Endothelial cell of umbilical vein (primary cell): Measurements from ENCODE around the gene SOX5. TPM values are rescaled to one million over a fixed set of nuclear protein-coding genes. Genes with fewer than 3 reads are reported as not detected.
"Not testable (repeated sequence)": the region's sequence is repeated elsewhere in the genome, so short reads cannot be mapped to it uniquely, and the experiment has no call there.

Experiments
- BruUV-seq: library from RNA; stranded (reverse); fragments of 400-500 nt; replicated peaks from 2 replicates; lab custom pipeline; 2021; lab: Mats Ljungman, UMichigan
- CTCF ChIA-PET: fragments of 300-600, 350-600 bp; sonication (Branson Sonifier 250); formaldehyde crosslinking; loops from one replicate; lab custom pipeline; 2021; ENCODE audit warnings: antibody characterized with exemption, inconsistent platforms; lab: Charles Lee
- POLR2A ChIA-PET: fragments of 300-600, 350-600 bp; sonication (Branson Sonifier 250); formaldehyde crosslinking; loops from one replicate; lab custom pipeline; 2021; ENCODE audit warnings: antibody characterized with exemption, inconsistent platforms; lab: Charles Lee
- DNase-seq: peaks from one replicate; pipeline ENCODE4 v3.0.0-alpha.2; 2011; ENCODE audit warnings: low read depth, low spot score
- FAIRE-seq: peaks from 2 replicates; lab custom pipeline; 2011; peaks lifted over from hg19 to GRCh38; lab: Jason Lieb, UNC
- H2AFZ ChIP-seq: 2 replicates; pipeline ENCODE4 v1.6.0; 2012; ENCODE audit warnings: low read depth, low read length, control low read depth, inconsistent platforms
- H3K27ac ChIP-seq: 2 replicates; pipeline ENCODE4 v1.5.1; 2011; ENCODE audit warnings: low read depth, mild to moderate bottlenecking, control low read depth, low read length, moderate library complexity; ENCODE audit not compliant: insufficient read depth
- H3K27me3 ChIP-seq, 2 experiments: 2 replicates each; pipeline versions ENCODE4 v1.6.0 to v1.6.1; 2011; ENCODE audit warnings: low read length in 2 of 2, mixed read lengths in 1 of 2; ENCODE audit not compliant: control insufficient read depth in 2 of 2, insufficient read depth in 2 of 2
- H3K36me3 ChIP-seq, 2 experiments: 2 replicates in 1 of 2; 3 replicates in 1 of 2; pipeline ENCODE4 v1.5.1; 2011; ENCODE audit warnings: low read length in 2 of 2, mild to moderate bottlenecking in 1 of 2, moderate library complexity in 1 of 2; ENCODE audit not compliant: control insufficient read depth in 2 of 2, insufficient read depth in 2 of 2; ENCODE audit errors: extremely low read depth in 1 of 2
- H3K4me1 ChIP-seq: 3 replicates; pipeline ENCODE4 v1.5.1; 2011; ENCODE audit warnings: mild to moderate bottlenecking, low read length; ENCODE audit not compliant: control insufficient read depth, insufficient read depth; ENCODE audit errors: extremely low read depth
- H3K4me2 ChIP-seq: 2 replicates; pipeline ENCODE4 v1.6.1; 2011; ENCODE audit warnings: low read length, control low read depth, mixed read lengths; ENCODE audit not compliant: insufficient read depth
- H3K4me3 ChIP-seq, 3 experiments: fragments of 200-600 bp in 1 of 3; sonication (generic), shearing (Covaris generic) in 1 of 3; replicated peaks in 1 of 3; 2 replicates each; pipeline ENCODE4 v1.5.1; 2011 to 2016; ENCODE audit warnings: control low read depth in 3 of 3, low read length in 3 of 3, mild to moderate bottlenecking in 2 of 3, inconsistent platforms in 1 of 3, low read depth in 1 of 3, moderate library complexity in 1 of 3; ENCODE audit not compliant: insufficient read depth in 1 of 3
- H3K79me2 ChIP-seq: 2 replicates; pipeline ENCODE4 v1.6.0; 2012; ENCODE audit warnings: low read length, inconsistent platforms; ENCODE audit not compliant: control insufficient read depth, insufficient read depth
- H3K9ac ChIP-seq: replicated peaks from 2 replicates; pipeline ENCODE3; 2011; ENCODE audit warnings: low read length, control low read depth; ENCODE audit not compliant: insufficient read depth; ENCODE audit errors: extremely low read depth
- H3K9me1 ChIP-seq: replicated peaks from 3 replicates; pipeline ENCODE4 v1.6.0; 2011; ENCODE audit warnings: mild to moderate bottlenecking, low read length; ENCODE audit not compliant: control insufficient read depth, insufficient read depth; ENCODE audit errors: extremely low read depth
- H3K9me3 ChIP-seq: replicated peaks from 2 replicates; pipeline ENCODE4 v1.5.1; 2012; ENCODE audit warnings: low read length, inconsistent platforms; ENCODE audit not compliant: control insufficient read depth, insufficient read depth
- H4K20me1 ChIP-seq: replicated peaks from 2 replicates; pipeline ENCODE3; 2011; ENCODE audit warnings: mild to moderate bottlenecking, low read length; ENCODE audit not compliant: control insufficient read depth, insufficient read depth; ENCODE audit errors: extremely low read depth
- FOS ChIP-seq: IDR thresholded peaks from 2 replicates; pipeline ENCODE4 v1.6.1; 2011; ENCODE audit warnings: mild to moderate bottlenecking, low read length, moderate library complexity, borderline replicate concordance; ENCODE audit not compliant: insufficient read depth
- MAX ChIP-seq: IDR thresholded peaks from 2 replicates; pipeline ENCODE4 v1.6.1; 2011; ENCODE audit not compliant: insufficient read depth, insufficient read length
- MYC ChIP-seq: IDR thresholded peaks from one replicate; pipeline ENCODE4 v1.6.1; 2011; ENCODE audit warnings: mild to moderate bottlenecking, low read depth, low read length
- POLR2A ChIP-seq: IDR thresholded peaks from 2 replicates; pipeline ENCODE4 v1.6.1; 2012; ENCODE audit warnings: low read depth, mild to moderate bottlenecking, control low read depth, low read length
- POLR2AphosphoS5 ChIP-seq: IDR thresholded peaks from 2 replicates; pipeline ENCODE4 v1.6.1; 2012; ENCODE audit warnings: low read depth, mild to moderate bottlenecking, control low read depth, low read length, moderate library complexity; ENCODE audit not compliant: insufficient read depth
- dilution Hi-C: fragments of 300-500 bp; cut with MboI; formaldehyde crosslinking; loops from one replicate; pipeline ENCODE4 v1.15.0; 2019; ENCODE audit warnings: low sequenced_read_pairs; ENCODE audit not compliant: extremely low pct_ligation_motif_present
- intact Hi-C: fragments of 100-400 bp; cut with micrococcal nuclease; formaldehyde crosslinking; loops from one replicate; pipeline ENCODE4 v1.10.0; 2022
- polyA plus RNA-seq, 4 experiments: library from polyadenylated mRNA; depleted of rRNA in 3 of 4; stranded (reverse) in 3 of 4; unstranded in 1 of 4; fragments of >200 nt; gene quantifications; 2 replicates each; pipeline versions ENCODE4 v1.2.1 to v1.2.3, GENCODE V29; 2011 to 2012; ENCODE audit warnings: missing spikeins in 1 of 4
- total RNA-seq: library from RNA; stranded (reverse); gene quantifications from 2 replicates; pipeline ENCODE4 v1.2.3, GENCODE V29; 2021

The SOX5 gene
- total and polyA plus RNA-seq, 2 donors (not counting 3 experiments of a cell fraction or from before 2014, with no cell fraction given) = 0.63 to 3.5 TPM

- ChIA-PET POLR2A (no interaction called here), CTCF (no interaction called here)
- Histone ChIP-seq H3K27ac (no peak overlapping the region), H3K9ac (no peak overlapping the region), H3K4me3 (no peak overlapping the region), H3K9me1 (no peaks in the 10 kb centered on the region), H3K4me2 (no peak overlapping the region), H3K79me2 (no peaks in the 10 kb centered on the region), H4K20me1 (no peaks in the 10 kb centered on the region), H3K9me3 (no peaks in the 10 kb centered on the region), H2AFZ (no peak overlapping the region), H3K36me3 (no peaks in the 10 kb centered on the region), H3K4me1 (no peaks in the 10 kb centered on the region), H3K27me3 (peaks cover 0 to 2% of the 10 kb centered on the region in 2 experiments)
- dilution Hi-C loops = no loop called here
- no TSS peak for BruUV-seq
- no peak for FAIRE-seq
- intact Hi-C loops = no loop called here
- TF ChIP-seq FOS = no peak
- no peak for TF ChIP-seq MYC
- no peak for TF ChIP-seq MAX
- no peak for TF ChIP-seq POLR2AphosphoS5
- no peak for TF ChIP-seq POLR2A
- no peak for DNase-seq
These were observed 68.5 kb downstream of the SOX5 start for GRCh38 chr12:23880988-23881387.

- intact Hi-C loops, H2AFZ ChIP-seq, DNase-seq: not testable (repeated sequence)
These were observed 72.9 kb downstream of the SOX5 start for GRCh38 chr12:23876618-23877017.

More at GRCh38 chr12:23876618-23877017, 72.9 kb downstream of the SOX5 start:
- H3K4me2 ChIP-seq, FAIRE-seq, H3K4me3 ChIP-seq, H3K27ac ChIP-seq, H4K20me1 ChIP-seq, POLR2A ChIA-PET, dilution Hi-C loops, H3K79me2 ChIP-seq, H3K9me1 ChIP-seq, H3K9me3 ChIP-seq, CTCF ChIA-PET, H3K4me1 ChIP-seq, BruUV-seq, H3K27me3 ChIP-seq, H3K9ac ChIP-seq, H3K36me3 ChIP-seq: not testable (repeated sequence)
